GM21723 (cell line): Measurements from ENCODE around the gene NPAS4.
"Not testable (repeated sequence)": the region's sequence is repeated elsewhere in the genome, so short reads cannot be mapped to it uniquely, and the experiment has no call there.

ENCODE experiments used
- ATAC-seq: cut with Tn5 transposase; IDR thresholded peaks from one replicate; pipeline ENCODE4 v1.9.1; 2021; ENCODE audit warnings: mild to moderate bottlenecking, moderate library complexity; ENCODE audit not compliant: unreplicated experiment

NPAS4 gene

DNA sequence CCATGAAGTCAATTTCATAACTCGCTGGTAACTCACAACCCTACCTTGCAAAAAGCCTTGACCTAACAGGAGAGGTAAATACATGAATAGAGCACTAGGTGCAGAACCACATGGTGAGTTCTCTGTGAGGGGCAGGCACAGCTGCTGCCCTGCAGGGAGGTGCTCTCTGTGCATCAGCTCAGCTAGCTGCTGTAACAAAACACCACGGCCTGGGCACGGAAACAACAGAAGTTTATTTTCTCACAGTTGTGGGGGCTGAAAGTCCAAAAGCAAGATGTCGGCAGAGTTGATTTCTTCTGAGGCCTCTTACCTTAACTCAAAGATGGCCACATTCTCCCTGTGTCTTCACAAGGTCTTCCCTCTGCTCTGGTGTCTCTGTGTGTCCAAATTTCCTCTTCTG is 30.8 kb downstream of the NPAS4 start:
- ATAC-seq = no peak

DNA sequence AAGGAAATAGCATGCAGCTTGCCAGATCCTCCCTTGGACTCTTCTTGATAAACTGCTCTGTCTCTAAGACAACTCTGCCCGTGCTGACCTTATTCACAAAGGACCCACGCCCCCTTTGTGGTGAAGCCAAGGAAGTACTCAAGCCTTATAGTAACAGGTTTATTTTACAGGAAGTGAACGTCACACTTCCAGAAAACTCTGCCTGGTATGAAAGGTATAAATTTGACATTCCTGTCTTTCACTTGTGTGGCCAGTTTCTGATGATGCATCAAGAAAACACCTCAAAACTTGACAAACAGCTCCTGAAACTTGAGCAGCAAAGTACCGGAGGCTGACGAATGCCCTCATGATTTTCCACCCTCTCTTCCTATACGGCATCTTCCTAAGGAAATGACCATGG is 33.4 kb downstream of the NPAS4 start:
- ATAC-seq = no peak

DNA sequence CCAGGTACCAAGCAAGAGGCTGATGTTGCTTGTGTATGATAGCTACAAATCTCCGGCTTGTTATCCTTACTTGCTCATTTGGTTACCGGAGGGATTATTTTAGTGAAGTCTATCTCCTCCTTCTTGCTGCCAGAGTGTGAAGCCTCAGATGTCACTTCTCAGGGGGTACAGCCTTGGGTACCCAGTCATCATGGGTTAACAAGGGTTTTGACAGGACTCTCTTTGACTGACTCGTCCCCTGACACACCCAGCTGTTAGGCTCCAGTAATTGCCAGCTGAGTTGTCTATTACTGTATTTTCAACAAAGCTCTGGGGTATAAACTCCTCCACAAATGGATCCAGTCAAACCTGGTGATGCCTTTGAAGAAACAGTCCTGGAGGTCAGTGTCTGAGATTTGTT is 34.0 kb downstream of the NPAS4 start:
- ATAC-seq = no peak

DNA sequence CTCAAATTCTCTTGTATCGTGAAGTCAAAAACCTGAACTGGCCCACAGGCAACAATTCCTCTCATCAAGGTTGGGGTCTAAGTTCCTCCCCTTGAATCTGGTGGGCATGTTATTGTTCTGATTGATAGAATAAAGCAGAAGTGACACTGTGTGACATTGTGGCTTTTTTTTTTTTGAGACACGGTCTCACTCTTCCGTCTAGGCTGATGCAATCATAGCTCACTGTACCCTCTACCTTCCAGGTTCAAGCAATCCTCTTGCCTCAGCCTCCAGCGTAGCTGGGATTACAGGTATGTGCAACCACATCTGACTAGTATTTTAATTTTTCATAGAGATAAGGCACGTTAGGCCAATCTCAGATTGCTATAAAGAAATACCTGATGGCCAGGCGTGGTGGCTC is 37.0 kb downstream of the NPAS4 start:
- ATAC-seq = no peak

DNA sequence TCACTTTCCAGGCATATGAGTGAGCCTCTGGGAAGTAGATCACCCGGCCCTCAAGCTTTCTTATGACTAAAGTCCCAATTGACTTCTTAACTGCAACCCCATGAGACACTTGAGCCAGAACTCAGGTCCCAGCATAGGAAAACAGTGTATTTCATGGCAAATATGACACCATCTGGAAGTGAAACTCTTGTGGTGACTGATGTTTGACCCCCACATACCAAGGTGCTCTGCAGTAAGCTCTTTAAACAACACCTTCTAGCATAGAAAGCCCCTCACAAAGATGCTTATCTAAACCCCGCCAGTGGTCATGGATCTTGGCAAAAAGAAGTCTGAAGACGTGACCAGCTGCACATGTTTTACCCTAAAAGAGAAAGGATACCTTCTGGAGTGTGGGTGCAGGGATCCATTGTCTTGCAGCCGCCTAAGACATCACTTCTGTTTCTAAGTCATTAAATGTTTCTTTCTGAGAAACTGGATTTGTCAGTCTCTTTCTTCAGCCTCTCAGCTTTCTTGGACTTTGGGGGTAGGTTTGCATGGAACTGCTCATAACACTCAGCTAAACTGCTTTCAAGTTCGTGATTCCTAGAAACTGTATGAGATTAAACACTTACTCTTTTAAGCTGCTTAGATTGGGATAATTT is 38.4 kb downstream of the NPAS4 start:
- no peak for ATAC-seq

DNA sequence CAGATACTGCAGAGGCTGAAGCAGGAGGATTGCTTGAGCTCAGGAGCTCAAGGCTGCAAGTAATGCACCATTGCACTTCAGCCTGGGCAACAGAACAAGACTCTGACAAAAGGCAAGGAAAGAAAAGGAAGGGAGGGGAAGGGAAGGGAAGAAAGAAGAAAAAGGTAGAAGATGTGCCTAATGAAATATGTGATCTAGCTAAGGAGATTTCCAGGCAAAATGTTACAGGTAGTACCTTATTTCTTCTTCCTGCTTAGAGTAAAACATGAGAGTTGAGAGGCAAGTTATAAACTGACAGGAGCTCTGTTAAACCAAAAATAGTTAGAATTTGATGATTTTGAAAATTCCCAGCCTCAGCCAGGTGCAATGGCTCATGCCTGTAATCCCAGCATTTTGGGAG is 41.2 kb downstream of the NPAS4 start:
- ATAC-seq = no peak

DNA sequence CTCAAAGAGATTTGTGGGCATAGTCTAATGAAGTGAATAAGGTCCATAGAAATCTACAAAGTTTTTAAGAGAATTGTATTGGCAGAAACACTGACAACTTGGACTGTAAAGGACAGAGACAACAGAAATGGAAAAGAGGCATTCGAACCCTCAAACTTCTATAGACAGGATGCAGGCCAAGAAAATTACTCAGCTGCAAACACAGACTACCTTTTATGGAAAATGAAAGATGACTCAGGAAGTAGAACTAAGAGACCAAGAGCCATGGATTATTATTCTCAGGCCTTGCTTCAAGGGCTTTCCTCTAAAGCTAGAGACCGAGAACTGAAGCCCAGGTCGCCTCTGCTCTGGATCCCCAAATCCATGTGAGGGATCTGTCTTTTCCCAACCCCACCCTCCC is 42.1 kb downstream of the NPAS4 start:
- ATAC-seq = no peak

DNA sequence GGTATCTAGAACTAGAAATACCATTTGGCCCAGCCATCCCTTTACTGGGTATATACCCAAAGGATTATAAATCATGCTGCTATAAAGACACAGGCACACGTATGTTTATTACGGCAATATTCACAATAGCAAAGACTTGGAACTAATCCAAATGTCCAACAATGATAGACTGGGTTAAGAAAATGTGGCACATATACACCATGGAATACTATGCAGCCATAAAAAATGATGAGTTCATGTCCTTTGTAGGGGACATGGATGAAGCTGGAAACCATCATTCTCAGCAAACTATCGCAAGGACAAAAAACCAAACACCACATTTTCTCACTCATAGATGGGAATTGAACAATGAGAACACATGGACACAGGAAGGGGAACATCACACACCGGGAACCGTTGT is 43.3 kb downstream of the NPAS4 start:
- ATAC-seq = not testable (repeated sequence)

DNA sequence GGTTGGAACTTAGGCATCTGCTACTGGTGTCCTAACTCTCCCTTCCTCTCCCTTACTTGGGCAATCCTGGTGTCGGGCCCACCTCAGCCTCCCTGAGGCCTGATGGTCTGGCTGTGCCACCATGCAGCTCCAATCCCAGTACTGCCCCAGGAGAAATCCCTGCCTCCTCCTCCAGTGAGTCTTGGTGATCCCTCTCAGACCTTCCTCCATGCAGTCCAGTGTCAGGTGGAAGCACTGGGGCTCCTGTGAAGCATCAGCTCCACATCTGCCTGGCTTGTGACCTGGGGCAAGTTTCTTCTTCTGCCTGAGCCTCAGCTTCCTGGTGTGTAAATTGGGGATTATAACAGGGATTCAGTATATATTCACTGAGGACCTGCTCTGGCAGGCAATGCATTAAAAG is 44.1 kb downstream of the NPAS4 start:
- no peak for ATAC-seq

DNA sequence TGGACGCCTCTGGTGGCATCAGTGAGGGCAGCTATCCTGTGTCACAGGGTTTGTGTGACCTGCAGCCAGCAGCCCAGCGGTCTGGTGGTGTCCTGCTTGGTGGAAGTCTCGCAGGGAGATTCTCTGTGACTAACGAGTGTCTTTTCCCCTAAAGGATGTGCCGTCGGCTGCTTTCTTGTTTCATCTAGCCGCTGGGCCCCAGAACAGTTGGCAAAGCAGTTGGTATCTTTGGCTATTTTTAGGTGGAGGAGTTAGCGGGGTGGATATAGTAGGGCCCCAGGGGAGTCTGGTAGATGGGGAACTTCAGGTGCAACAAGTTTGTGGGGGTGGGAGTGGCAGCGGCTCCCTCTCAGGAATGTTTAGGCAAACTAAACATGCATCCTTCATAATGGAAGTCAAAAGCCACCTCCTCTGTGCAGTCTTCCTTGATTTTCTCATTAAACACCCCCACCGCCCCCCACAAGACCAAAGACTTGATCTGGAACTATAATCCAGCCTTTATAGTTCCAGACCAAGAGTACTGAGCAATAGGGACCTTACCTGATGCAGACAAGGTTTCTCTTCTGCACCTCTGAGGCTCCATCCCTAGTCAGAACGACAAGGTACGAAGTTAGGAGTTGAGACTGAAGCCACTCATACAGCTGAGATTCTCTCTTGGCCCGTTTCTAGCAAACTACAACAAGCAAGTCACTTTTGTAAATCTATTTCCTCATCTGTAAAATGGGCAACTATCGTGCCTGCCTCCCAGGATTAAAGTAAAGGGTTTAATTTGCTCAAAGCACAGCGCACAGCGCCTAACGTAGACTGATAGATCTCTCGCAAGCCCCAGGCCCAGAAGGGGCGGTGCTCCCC is 44.8 kb downstream of the NPAS4 start:
- no peak for ATAC-seq

DNA sequence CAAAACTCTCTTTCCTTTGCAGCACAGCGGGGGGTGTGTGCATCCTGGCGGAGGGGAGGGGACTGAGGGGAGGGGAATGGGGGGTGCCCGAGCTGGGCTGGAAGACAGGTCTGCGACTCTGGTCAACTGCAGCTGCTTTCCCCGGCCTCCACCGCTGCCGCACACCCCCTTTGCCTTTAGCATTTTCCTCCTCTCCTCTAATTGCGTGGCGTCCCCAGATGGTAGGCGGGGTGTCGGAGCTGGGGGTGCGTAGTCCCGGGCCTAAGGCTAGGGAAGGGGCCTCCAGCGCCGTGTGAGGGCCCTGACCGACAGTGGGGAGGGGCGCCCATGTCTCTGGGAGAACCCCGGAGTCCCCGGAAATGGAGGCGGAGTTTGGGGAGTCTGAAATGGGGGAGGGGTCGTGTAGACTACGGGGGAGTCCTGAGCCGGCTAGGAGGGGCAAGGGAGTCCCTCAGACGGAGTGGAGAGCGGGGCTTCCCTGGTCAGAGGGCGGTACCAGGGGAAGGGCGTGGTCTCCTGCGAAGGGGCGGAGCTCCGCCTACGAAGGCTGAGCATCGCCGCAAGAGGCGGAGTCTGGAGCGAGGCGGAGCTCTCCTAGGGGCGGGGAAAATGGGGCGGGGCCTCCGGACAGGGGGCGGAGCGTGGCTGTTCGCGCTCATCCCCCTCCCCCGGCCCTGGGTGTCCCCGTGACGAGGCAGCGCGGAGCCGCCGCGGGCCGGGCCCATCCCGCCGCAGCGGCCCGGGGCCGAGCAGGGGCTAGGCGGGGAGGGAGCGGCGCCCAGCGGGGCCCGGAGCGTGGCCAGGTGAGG is 45.6 kb downstream of the NPAS4 start, which contains the start of gene PELI3:
Gene PELI3 (plus strand): TSS at position 681 of the 809 bp plus-strand sequence. CDS start 1,224 bp downstream, outside the sequence.
- peak; percentile 68 for ATAC-seq

DNA sequence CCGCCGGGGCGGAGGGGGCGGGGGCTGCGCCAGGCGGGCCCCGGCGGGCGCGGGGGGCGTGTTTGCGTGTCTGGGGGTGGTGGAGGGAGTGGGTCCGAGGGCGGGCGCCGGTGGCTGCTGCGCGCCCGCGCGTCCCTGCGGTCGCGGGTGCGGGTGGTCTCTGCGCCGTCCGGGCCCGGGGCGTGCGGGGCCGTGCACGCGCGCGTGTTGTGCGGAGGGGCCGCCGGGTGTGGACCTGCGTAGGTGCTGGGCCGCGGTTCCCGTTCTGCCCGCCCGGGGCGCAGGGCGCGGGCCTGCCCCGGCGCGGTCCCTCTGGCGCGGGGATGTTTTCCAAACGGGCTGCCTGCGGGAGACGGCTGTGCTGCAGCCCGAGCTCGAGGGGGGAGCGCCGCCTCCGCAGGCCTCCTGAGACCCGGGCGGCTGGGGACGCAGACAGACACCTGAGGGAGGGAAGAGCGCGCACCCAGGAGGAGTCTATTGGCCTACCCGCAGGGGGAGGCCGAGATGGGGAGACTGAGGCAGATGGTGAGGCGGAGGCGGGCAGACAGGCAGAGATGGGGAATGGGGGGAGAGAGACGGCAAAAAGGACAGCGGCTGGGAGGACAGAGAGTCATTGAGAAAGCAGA is 46.3 kb downstream of the NPAS4 start:
- peak; percentile 36 for ATAC-seq

DNA sequence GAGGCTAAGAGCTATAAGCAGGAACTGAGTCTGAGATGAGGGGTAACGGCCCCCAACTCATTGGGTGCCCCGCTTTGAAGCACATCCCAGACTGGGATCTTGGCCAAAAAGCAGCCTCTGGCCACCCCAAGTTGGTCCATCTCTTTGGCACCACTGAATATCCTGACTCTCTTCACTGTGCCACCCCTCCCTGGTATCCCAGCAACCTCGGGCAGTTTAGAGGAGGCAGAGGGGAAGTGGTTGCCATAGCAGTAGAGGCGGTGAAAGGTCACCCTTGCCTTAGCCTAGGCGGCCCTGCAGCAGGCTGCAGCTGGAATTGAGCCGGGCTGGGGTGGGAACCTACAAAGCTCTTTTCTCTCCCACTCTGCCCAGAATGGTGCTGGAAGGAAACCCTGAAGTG is 46.9 kb downstream of the NPAS4 start:
- no peak for ATAC-seq

DNA sequence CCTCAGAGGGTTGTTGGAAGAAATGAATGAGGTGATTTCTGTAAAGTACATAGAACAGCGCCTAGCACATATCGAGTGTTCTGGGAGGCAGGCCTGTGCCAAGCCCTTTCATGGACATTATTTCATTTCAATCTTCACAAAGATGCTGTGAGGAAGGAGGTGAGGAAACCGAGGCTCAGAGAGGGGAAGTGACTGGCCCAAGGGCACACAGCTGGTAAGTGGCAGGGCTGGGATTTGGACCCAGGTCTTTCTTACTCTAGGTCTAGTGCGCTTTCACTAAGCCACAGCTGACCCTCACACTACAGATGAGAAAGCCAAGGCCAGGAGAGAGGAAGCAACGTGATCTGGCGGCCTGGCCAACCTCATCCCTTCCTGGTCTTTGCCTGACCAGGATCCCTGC is 47.9 kb downstream of the NPAS4 start:
- no peak for ATAC-seq

DNA sequence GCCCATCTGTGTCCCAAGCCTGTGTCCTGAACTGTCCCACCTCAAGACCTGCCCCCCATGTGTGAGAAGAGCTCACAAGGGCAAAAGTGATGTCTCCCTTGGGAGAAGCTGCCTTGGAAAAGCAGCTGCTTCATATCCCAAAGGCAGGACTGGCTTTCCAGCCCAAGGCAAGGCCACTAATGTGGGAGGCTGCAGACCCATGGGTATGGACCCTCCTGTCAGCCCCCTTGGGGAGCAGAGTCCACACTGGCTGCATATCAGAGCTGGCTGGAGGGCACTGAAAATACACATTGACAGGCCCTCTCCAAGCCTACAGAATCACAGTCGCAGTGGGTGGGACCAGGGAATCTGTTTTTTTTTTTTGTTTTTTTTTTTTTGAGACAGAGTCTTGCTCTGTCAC is 48.6 kb downstream of the NPAS4 start:
- no peak for ATAC-seq

DNA sequence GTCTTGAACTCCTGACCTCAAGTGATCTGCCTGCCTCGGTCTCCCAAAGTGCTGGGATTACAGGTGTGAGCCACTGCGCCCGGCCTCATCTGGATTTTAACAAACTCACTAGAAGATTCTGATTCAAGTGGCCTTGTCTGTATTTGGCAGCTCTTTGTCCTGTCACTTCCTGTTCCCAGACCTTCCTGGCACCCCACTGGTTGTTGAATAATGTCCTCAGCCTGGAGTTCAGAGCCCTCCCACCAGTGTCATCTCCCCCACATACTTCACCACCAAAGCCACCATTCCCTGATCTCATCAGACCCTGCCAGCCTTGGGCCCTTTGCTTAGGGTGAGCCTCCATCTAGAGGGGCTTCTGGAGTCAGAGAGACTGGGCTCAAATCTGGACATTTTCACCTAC is 49.2 kb downstream of the NPAS4 start:
- no peak for ATAC-seq

DNA sequence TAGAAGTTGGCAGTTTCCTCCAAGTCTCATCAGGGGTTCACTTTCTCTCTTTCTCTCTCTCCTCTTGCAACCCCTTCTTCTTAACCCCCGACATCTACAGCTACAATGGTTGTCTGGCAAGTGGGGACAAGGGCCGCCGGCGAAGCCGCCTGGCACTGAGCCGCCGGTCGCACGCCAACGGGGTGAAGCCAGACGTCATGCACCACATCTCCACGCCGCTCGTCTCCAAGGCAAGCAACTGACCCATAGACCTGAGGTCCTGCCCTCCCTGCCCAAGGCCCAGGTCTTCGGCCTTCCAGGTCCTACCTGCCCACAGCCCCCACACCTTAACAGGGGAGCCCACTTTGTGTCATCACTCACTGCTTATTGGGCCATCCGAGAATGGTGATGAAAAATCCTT is 50.3 kb downstream of the NPAS4 start:
- no peak for ATAC-seq

DNA sequence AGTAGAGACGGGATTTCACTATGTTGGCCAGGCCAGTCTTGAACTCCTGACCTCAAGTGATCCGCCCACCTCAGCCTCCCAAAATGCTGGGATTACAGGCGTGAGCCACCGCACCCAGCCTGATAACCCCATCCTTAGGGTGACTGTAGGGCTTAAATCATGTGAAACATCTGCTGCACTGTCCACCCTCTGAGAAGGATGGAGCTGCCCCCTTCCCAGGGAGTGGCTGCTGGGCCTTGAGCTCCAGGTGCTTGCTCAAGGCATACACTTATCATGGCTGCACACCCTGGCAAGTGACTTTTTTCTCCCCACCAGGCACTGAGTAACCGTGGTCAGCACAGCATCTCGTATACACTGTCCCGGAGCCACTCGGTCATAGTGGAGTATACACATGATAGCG is 51.2 kb downstream of the NPAS4 start:
- no peak for ATAC-seq

DNA sequence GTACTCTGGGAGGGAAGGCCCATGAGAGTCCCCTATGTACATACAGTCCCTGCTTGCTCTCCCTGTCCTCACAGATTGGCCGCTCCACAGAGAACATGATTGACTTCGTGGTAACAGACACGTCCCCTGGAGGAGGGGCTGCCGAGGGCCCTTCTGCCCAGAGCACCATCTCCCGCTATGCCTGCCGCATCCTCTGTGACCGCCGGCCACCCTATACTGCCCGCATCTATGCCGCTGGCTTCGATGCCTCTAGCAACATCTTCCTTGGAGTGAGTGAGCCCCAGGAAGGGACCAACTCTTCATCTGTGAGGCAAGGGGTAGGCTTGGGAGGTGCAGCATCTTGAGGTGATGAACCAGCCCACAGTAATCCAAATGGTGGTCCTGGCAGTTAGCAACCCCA is 52.3 kb downstream of the NPAS4 start:
- no peak for ATAC-seq

DNA sequence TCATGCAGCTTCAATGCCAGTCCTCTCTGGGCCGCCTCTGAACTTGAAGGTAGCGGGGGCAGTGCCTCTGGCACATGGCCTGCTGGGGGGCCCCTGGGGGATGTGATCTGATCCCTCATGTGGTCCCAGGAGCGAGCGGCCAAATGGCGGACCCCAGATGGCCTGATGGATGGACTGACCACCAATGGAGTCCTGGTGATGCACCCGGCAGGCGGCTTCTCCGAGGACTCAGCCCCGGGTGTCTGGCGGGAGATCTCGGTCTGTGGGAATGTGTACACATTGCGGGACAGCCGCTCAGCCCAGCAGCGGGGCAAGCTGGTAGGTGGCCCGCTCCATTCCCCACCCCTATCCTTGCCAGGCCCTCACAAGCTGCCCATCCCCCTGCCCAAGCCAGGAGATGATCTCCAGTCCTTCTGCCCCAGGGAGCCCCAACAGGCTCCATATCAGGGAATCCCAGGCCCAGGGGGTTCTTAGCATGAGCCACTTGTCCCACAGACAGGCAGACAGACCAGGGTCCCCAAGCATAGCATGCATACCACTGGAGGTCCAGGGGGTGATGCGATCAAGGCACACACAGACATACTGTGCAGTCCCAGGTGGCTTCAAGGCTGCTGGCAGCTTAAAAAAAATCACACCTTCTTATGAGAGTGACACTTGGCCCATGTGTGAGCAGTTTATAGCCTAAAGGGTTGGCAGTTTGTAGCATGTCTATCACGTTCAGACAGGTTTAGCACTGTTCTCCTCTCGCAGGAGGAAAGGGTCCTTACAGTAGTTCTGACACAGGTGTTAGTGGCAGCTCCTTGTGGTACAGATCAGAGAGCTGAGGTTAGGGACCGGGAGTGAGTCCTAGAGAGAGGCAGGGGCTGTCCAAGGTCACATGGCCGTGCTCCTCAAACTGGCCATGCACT is 53.0 kb downstream of the NPAS4 start:
- no peak for ATAC-seq
